Measurements from ENCODE around the gene FXYD6. TPM values are rescaled to one million over a fixed set of nuclear protein-coding genes. Genes with fewer than 3 reads are reported as not detected.

Gene FXYD6
- total and polyA plus RNA-seq, 4 donors, result 4.7 to 22.5 (median 12.3) TPM

- Histone ChIP-seq H3K27me3 (ENCODE audit: control insufficient read depth in 4 of 4, insufficient read depth in 4 of 4, low read length in 3 of 4) (peaks cover 0 to 16% (median 1%) of the 10 kb centered on the region in 4 donors), H3K4me3 (ENCODE audit: low read depth in 1 of 3, low read length in 3 of 3) (peak overlapping the region in 2 of 3 donors; percentile 43 to 44), H3K9ac (ENCODE audit: low read depth in 1 of 2, low read length in 2 of 2) (no peak overlapping the region), H3K27ac (ENCODE audit: low read depth in 1 of 2, low read length in 2 of 2) (peak overlapping the region; percentile 59 to 61), H3K36me3 (ENCODE audit: control insufficient read depth in 4 of 4, insufficient read depth in 3 of 4, low read depth in 1 of 4, low read length in 3 of 4) (no peaks in the 10 kb centered on the region), H3K9me3 (ENCODE audit: control insufficient read depth in 4 of 4, low read length in 3 of 4) (no peaks in the 10 kb centered on the region), H3K4me1 (ENCODE audit: control insufficient read depth in 4 of 4, insufficient read depth in 4 of 4, low read length in 3 of 4) (peaks cover 0 to 15% (median 8%) of the 10 kb centered on the region in 4 donors)
- DNase-seq (ENCODE audit: low spot score), result peak; percentile 30
- no peak for TF ChIP-seq CTCF (IDR thresholded peaks at IDR 0.05; ENCODE audit: low read depth, low read length, missing input control)
- no peak for TF ChIP-seq HNF4G (IDR thresholded peaks at IDR 0.05)
- TF ChIP-seq, protein P1, sequence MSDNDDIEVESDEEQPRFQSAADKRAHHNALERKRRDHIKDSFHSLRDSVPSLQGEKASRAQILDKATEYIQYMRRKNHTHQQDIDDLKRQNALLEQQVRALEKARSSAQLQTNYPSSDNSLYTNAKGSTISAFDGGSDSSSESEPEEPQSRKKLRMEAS (IDR thresholded peaks at IDR 0.05), result no peak
- no peak for TF ChIP-seq FOXA1 (IDR thresholded peaks at IDR 0.05)
- no peak for TF ChIP-seq RAD21 (IDR thresholded peaks at IDR 0.05)
- no peak for TF ChIP-seq GABPA (IDR thresholded peaks at IDR 0.05 in 1 of 2, conservative IDR thresholded peaks at IDR 0.05 in 1 of 2)
- TF ChIP-seq, protein P2, sequence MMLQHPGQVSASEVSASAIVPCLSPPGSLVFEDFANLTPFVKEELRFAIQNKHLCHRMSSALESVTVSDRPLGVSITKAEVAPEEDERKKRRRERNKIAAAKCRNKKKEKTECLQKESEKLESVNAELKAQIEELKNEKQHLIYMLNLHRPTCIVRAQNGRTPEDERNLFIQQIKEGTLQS (IDR thresholded peaks at IDR 0.05), result no peak
- WGBS, result 4% methylated on average over 20 of the region's 20 CpGs
Observed at GRCh38 chr11:117875382-117876058, 938 bp downstream of the FXYD6 start.

DNA sequence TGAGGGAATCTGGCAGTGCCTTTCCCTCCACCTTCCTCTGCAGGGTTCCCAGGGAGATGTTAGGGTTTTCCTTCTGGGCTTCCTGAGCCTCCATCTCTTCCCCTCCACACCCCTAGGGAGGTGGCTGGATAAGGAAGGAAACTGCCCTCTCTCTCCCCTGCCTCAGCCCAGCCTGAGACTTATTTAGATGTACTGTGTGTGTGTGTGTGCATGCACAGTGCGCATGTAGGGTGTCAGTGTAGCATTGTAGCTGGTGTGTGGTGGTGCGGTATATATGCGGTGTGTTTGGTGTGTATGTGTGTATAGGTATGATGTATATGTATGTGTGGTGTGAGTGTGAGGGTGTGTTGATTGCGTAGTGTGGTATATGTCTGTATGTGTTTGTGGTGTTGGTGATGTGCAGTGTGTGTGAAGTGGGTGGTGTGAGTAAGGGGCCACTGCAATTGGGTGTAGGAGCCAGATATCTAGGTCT lies 1.5 kb downstream of the FXYD6 start:
- Histone ChIP-seq H3K27ac (ENCODE audit: low read depth in 1 of 2, low read length in 2 of 2) (peak overlapping the region in 1 of 2 donors; percentile 9), H3K9me3 (ENCODE audit: control insufficient read depth in 4 of 4, low read length in 3 of 4) (no peaks in the 10 kb centered on the region), H3K4me3 (ENCODE audit: low read depth in 1 of 3, low read length in 3 of 3) (no peak overlapping the region), H3K36me3 (ENCODE audit: control insufficient read depth in 4 of 4, insufficient read depth in 3 of 4, low read depth in 1 of 4, low read length in 3 of 4) (no peaks in the 10 kb centered on the region), H3K9ac (ENCODE audit: low read depth in 1 of 2, low read length in 2 of 2) (no peak overlapping the region), H3K27me3 (ENCODE audit: control insufficient read depth in 4 of 4, insufficient read depth in 4 of 4, low read length in 3 of 4) (peaks cover 0 to 16% (median 1%) of the 10 kb centered on the region in 4 donors), H3K4me1 (ENCODE audit: control insufficient read depth in 4 of 4, insufficient read depth in 4 of 4, low read length in 3 of 4) (peaks cover 0 to 15% (median 8%) of the 10 kb centered on the region in 4 donors)
- TF ChIP-seq YY1 (IDR thresholded peaks at IDR 0.05), result no peak
- TF ChIP-seq RXRA (IDR thresholded peaks at IDR 0.05), result no peak
- no peak for TF ChIP-seq CTCF (IDR thresholded peaks at IDR 0.05; ENCODE audit: low read depth, low read length, missing input control)
- TF ChIP-seq FOXA2 (IDR thresholded peaks at IDR 0.05), result no peak
- TF ChIP-seq NR2F2 (IDR thresholded peaks at IDR 0.05), result no peak
- no peak for TF ChIP-seq HNF4G (IDR thresholded peaks at IDR 0.05)
- TF ChIP-seq JUND (IDR thresholded peaks at IDR 0.05), result no peak
- TF ChIP-seq, protein P2 (IDR thresholded peaks at IDR 0.05), result no peak
- no peak for TF ChIP-seq RAD21 (IDR thresholded peaks at IDR 0.05)
- no peak for TF ChIP-seq TAF1 (conservative IDR thresholded peaks at IDR 0.05)
- TF ChIP-seq GABPA (IDR thresholded peaks at IDR 0.05 in 1 of 2, conservative IDR thresholded peaks at IDR 0.05 in 1 of 2), result no peak
- TF ChIP-seq FOXA1 (IDR thresholded peaks at IDR 0.05), result no peak
- TF ChIP-seq, protein P1 (IDR thresholded peaks at IDR 0.05), result no peak
- TF ChIP-seq, protein P3, sequence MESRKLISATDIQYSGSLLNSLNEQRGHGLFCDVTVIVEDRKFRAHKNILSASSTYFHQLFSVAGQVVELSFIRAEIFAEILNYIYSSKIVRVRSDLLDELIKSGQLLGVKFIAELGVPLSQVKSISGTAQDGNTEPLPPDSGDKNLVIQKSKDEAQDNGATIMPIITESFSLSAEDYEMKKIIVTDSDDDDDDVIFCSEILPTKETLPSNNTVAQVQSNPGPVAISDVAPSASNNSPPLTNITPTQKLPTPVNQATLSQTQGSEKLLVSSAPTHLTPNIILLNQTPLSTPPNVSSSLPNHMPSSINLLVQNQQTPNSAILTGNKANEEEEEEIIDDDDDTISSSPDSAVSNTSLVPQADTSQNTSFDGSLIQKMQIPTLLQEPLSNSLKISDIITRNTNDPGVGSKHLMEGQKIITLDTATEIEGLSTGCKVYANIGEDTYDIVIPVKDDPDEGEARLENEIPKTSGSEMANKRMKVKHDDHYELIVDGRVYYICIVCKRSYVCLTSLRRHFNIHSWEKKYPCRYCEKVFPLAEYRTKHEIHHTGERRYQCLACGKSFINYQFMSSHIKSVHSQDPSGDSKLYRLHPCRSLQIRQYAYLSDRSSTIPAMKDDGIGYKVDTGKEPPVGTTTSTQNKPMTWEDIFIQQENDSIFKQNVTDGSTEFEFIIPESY (IDR thresholded peaks at IDR 0.05), result no peak
- no peak for TF ChIP-seq SP1 (IDR thresholded peaks at IDR 0.05)
- TF ChIP-seq, protein P4, sequence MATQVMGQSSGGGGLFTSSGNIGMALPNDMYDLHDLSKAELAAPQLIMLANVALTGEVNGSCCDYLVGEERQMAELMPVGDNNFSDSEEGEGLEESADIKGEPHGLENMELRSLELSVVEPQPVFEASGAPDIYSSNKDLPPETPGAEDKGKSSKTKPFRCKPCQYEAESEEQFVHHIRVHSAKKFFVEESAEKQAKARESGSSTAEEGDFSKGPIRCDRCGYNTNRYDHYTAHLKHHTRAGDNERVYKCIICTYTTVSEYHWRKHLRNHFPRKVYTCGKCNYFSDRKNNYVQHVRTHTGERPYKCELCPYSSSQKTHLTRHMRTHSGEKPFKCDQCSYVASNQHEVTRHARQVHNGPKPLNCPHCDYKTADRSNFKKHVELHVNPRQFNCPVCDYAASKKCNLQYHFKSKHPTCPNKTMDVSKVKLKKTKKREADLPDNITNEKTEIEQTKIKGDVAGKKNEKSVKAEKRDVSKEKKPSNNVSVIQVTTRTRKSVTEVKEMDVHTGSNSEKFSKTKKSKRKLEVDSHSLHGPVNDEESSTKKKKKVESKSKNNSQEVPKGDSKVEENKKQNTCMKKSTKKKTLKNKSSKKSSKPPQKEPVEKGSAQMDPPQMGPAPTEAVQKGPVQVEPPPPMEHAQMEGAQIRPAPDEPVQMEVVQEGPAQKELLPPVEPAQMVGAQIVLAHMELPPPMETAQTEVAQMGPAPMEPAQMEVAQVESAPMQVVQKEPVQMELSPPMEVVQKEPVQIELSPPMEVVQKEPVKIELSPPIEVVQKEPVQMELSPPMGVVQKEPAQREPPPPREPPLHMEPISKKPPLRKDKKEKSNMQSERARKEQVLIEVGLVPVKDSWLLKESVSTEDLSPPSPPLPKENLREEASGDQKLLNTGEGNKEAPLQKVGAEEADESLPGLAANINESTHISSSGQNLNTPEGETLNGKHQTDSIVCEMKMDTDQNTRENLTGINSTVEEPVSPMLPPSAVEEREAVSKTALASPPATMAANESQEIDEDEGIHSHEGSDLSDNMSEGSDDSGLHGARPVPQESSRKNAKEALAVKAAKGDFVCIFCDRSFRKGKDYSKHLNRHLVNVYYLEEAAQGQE (IDR thresholded peaks at IDR 0.05), result no peak
- 82% methylated on average over 4 of the region's 4 CpGs for WGBS
- peak; percentile 29 for DNase-seq (ENCODE audit: low spot score)
